Cardiac fibroblast (primary cell): ENCODE data around the gene PBRM1.

ENCODE experiments used
- DNase-seq, 2 donors: peaks; one replicate each; pipeline versions ENCODE4 v3.0.0 to v3.0.0-alpha.2; 2010; ENCODE audit warnings: low read depth in 2 of 2
- H3K4me3 ChIP-seq, 2 donors: replicated peaks in 1 of 2; 1 replicate in 1 of 2; 2 replicates in 1 of 2; pipeline ENCODE4 v1.5.1; 2011; ENCODE audit warnings: low read depth in 2 of 2, low read length in 2 of 2, mild to moderate bottlenecking in 2 of 2, moderate library complexity in 1 of 2
- CTCF ChIP-seq: IDR thresholded peaks from one replicate; pipeline ENCODE4 v1.5.1; 2011; ENCODE audit warnings: low read depth, mild to moderate bottlenecking, low read length, inconsistent platforms

The PBRM1 gene

GRCh38 chr3:52712291-52713212 is 26.8 kb upstream of the PBRM1 start:
- TF ChIP-seq CTCF, result no peak
- H3K4me3 ChIP-seq, result no peak overlapping the region
- no peak for DNase-seq

GRCh38 chr3:52710512-52710911 is 24.8 kb upstream of the PBRM1 start:
- no peak for TF ChIP-seq CTCF
- no peak for DNase-seq

GRCh38 chr3:52707585-52707984 is 21.9 kb upstream of the PBRM1 start:
- TF ChIP-seq CTCF, result no peak
- peak overlapping the region in 1 of 2 donors; percentile 97 for H3K4me3 ChIP-seq
- no peak for DNase-seq

More at GRCh38 chr3:52710512-52710911, 24.8 kb upstream of the PBRM1 start:
- H3K4me3 ChIP-seq, result no peak overlapping the region

- TF ChIP-seq CTCF, result no peak
- peak within 1 kb of the TSS; percentile 85 to 97 for H3K4me3 ChIP-seq
- DNase-seq, result peak; percentile 89
These were observed 20.3 kb upstream of the PBRM1 start, which contains the start of the genes GLT8D1 and SPCS1 for GRCh38 chr3:52705688-52706686. Gene GLT8D1 (minus strand): TSS chr3:52705791. CDS start chr3:52700460, 5,331 bp downstream. Gene SPCS1 (plus strand): TSS chr3:52706106. CDS start chr3:52706247, 141 bp downstream.

GRCh38 chr3:52705438-52705687 is 19.6 kb upstream of the PBRM1 start:
- H3K4me3 ChIP-seq, result peak overlapping the region; percentile 85 to 97
- no peak for TF ChIP-seq CTCF
- no peak for DNase-seq

GRCh38 chr3:52704611-52705437 is 19.1 kb upstream of the PBRM1 start:
- DNase-seq, result peak; percentile 26 to 37
- peak overlapping the region; percentile 85 to 97 for H3K4me3 ChIP-seq
- TF ChIP-seq CTCF, result no peak
